ENCODE measurements around the gene EGFL7.
"Not testable (repeated sequence)": the region's sequence is repeated elsewhere in the genome, so short reads cannot be mapped to it uniquely, and the experiment has no call there.

EGFL7 gene

GRCh38 chr9:136624184-136624951 lies 38.3 kb upstream of the EGFL7 start:
- no peak for DNase-seq (ENCODE audit: low spot score)

- peak; percentile 78 for DNase-seq (ENCODE audit: low spot score)
These were observed 37.3 kb upstream of the EGFL7 start for GRCh38 chr9:136625101-136626065.

- no peak for DNase-seq (ENCODE audit: low spot score)
These were observed 36.5 kb upstream of the EGFL7 start for GRCh38 chr9:136626066-136626725.

DNA sequence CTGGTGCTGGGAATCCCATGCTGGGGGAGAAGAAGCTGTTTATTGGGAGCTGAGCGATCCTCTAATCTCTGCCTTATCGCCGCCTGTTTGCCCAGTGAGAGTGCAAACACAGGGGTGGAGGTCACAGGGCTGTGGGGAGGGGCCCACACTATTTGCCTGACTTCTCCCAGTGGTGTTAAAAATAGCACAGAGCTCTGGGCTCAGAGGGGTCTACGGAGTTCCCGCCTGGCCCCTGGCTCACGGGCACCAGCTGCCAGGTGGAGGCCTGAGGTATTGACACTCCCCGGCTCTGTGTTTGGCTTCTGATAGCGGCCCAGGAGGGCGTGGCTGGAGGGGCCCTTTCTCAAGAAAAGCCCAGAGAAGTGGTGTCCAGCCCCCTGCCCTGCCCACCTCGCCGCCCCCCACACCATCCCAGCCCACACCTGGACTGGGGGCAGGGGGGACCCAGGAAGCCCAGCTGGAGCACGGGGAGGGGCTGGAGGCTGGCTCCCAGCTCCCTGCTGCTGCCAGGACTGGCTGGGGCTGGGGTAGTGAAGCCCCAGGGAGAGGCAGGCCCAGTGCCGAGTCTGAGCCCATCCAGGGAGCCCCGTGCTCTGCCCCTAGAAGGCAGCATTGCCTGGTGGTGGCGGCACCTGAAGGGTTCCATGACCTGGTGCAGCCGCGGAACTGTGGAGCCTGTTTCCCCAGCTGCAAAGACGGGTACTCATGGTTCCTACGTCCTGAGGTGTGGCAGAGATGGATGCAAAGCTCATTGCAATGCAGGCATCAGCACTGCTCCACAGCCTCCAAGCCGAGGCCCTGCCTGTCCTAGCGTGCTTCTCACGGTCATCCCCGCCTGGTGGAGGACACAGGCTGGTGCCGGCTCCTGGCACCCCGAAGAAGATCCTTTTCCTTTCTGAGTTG lies 35.7 kb upstream of the EGFL7 start:
- no peak for DNase-seq (ENCODE audit: low spot score)

GRCh38 chr9:136627703-136628102 lies 35.0 kb upstream of the EGFL7 start:
- no peak for DNase-seq (ENCODE audit: low spot score)

DNA sequence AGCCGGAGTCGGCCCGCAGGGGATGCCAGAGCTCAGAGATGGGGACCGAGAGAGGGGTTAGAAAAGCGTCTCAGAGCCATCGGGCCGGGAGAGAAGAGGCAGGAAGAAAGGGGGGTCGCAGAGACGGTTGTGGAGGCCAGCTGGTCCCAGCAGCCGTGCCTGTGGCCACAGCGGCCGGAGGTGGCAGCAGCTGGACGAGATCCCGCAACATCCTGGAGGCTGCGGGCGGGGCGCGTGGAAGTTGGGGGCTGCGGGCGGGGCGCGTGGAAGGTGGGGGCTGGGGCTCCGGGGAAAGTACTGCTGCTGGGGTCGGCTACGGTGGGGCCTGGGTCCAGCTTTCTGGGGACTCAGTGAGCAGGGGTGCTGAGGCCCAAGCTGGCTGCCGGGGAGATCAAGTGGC lies 34.4 kb upstream of the EGFL7 start:
- DNase-seq (ENCODE audit: low spot score) = no peak

DNA sequence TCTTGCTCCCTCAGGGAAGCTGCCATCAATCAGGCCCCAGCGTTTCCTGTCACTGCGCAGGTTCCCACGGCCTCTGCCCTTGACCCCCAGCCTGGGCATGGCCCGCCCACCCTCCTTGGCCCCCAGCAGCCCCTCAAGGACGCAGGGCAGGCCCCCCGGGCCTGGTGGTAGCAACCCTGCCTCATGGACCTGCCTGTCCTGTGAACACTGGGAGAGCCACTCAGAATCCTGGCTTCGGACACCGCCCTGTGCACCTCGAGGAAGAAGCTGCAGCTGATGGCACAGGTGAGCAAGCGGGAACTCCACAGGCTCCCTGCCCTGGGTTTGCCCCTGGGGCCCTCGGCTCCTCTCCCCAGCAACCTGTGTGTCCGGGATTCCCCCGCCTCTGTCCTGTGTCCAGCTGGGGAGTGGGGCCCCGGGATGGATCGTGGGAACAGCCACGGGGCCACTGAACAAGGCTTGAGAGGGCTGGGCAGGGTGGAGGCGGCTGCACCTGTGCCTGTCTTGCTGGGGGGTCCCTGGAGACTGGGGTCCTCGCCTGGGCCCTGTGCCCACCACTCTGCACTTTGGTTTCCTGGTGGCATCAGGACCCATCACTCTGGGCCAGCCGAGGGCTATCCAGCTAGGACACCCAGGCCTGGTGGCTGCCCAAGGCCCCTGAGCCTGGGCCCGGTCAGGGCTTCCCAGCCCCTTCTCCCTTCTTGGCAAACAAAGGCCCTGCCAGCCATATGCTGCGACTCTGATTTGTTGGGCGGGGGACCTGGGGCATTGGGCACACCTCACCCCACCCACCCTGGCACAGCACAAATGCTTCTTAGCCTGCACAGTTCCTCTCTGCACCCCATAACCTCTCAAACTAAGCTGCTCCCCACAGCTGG lies 33.5 kb upstream of the EGFL7 start:
- DNase-seq (ENCODE audit: low spot score) = no peak

DNA sequence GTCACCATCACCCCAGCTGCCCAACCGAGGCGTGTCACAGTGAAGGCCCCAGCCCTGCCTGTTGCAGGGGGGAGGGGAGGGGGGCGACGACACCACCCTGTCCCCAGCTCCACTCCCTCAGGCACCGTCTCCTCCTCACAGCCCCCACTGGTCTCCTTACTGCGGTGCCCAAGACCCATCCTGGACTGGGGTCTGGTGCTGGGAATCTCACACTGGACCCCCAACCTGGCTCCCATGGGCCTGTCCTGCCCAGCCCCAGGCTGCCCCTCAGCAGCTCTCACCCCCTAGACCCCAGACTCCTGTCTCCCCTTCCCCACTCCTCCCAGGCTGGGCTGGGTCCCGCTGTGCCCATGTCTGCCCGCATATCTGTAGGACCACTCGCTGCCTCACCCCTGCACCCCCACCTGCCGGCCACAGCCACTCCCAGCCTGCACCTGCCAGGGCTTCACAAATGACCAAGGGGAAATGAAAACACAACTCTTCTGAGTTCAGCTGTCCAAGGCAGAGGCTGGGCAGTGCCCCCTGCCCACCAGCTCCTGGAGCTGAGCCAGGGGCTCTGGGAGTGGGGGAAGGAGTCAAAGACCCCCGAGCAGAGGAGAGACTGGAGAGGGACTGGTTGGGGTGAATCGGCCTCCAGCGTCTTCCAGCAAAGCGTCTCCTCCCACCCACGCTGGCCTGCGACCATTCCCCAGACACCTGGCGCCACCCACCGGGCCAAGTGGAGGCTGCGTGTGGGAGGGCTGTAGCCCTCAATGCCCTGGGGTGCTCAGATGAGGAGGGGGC lies 32.6 kb upstream of the EGFL7 start:
- peak; percentile 54 for DNase-seq (ENCODE audit: low spot score)

DNA sequence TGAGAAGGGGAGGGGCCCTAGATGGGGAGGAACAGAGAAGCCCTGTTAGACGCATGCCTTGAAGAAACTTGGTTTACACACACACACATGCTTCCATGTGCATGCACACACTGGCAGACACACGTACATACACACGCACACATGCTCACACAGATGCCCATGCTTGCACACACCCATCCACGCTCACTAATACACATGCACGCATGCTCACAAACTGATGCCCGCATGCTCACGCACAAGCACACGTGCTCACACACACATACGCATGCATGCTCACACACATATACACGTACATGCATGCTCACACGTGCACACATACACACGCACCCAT lies 32.1 kb upstream of the EGFL7 start:
- no peak for DNase-seq (ENCODE audit: low spot score)

DNA sequence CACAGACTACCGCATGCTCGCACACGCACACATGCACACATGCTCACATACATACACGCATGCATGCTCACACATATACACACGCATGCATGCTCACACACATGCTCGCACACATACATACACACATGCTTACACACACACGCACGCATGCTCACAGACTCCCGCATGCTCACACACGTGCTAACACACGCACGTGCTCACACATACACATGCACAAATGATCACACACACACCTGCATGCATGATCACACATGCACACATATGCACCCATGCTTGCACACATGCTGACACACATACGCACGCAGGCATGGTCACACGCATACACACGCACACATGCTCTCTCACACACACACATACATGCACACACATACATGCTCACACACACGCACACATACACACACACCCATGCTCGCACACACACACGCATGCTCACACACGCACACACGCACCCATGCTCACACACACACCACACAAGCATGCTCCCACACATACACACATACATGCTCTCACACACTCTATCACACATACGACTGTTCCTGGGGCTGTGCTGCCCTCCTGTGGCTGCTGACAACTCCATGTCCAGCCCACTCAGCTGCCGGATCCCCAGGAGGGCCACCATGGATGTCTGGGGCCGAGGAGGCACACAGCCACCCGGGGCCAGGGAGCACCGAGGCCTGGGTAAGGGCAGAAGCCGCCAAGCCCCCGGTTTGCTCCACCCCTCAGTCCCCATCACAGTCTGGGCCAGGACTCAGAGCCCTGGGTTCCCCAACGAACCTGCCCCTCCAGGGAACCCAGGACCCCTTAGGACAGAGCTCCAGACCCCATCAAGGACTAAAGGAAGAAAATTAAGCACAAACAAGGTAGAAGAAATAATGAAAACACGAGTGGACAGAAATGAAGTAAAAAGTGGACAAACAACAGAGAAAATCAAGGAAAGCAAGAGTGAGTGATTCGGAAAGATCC lies 31.4 kb upstream of the EGFL7 start:
- DNase-seq (ENCODE audit: low spot score) = peak; percentile 84

DNA sequence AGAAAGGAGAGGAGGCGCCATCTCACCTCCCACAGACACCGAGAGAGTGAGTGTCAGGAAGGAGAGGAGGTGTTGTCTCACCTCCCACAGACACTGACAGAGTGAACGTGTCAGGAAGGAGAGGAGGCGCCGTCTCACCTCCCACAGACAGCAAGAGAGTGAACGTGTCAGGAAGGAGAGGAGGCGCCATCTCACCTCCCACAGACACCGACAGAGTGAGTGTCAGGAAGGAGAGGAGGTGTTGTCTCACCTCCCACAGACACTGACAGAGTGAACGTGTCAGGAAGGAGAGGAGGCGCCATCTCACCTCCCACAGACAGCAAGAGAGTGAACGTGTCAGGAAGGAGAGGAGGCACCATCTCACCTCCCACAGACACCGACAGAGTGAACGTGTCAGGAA lies 30.6 kb upstream of the EGFL7 start:
- DNase-seq (ENCODE audit: low spot score) = not testable (repeated sequence)

- DNase-seq (ENCODE audit: low spot score) = not testable (repeated sequence)
These were observed 30.1 kb upstream of the EGFL7 start for GRCh38 chr9:136632491-136633106.

DNA sequence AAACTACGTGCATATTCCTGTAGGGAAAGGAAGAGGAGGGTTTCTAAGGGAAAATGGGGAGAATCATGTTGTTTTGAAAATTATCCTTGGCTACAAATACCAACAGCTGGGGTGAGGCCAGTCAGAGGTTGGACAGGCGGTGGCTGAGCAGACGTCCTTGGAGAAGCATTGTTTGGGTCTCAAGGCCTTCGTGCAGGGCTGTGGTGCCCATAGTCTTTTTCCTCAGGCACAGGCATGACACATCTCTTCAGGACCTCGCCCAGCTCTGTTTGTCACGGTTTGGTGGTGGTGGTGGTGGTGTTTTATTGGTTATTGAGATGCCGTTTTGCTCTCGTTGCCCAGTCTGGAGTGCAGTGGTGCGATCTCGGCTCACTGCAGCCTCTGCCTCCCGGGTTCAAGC lies 27.8 kb upstream of the EGFL7 start:
- DNase-seq (ENCODE audit: low spot score) = no peak

GRCh38 chr9:136640171-136641111 lies 22.3 kb upstream of the EGFL7 start:
- no peak for DNase-seq (ENCODE audit: low spot score)

DNA sequence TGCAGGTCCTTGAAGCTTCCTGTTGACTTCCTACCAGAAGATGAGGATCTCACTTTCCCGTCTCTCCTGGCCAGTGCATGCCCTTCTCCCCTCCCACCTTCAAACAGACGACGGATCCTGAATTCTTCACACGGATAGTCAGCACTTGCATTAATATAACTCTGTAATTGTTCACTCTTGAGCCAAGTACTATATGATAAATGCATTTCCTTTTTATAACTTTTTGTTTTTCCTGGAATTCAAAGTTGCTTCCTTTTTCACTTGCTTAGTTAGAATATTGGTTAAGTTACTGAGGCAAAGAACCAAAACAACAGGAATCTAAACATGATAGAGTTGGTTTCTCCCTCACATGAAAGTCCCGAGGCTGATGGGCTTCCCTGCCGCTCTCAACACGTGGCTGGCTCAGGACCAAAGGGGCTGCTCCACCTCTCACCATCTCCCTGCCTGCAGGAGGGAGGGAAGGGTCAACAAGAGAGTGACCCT lies 20.2 kb upstream of the EGFL7 start:
- DNase-seq (ENCODE audit: low spot score) = no peak

- DNase-seq (ENCODE audit: low spot score) = no peak
These were observed 18.9 kb upstream of the EGFL7 start for GRCh38 chr9:136643596-136644342.
